ENCODE data around the gene HES7. TPM values are rescaled to one million over a fixed set of nuclear protein-coding genes. Genes with fewer than 3 reads are reported as not detected.

The HES7 gene
- total RNA-seq, 1 donor, result not detected

- peak overlapping the region; percentile 79 for H3K4me3 ChIP-seq (ENCODE audit: insufficient read depth, low read length)
- no peak for DNase-seq (ENCODE audit: insufficient read length, low spot score, missing footprints)
- no peak for TF ChIP-seq CTCF (IDR thresholded peaks at IDR 0.05; ENCODE audit: extremely low read depth, low read depth, low read length)
Observed at GRCh38 chr17:8153031-8153451, 29.1 kb upstream of the HES7 start.

DNA sequence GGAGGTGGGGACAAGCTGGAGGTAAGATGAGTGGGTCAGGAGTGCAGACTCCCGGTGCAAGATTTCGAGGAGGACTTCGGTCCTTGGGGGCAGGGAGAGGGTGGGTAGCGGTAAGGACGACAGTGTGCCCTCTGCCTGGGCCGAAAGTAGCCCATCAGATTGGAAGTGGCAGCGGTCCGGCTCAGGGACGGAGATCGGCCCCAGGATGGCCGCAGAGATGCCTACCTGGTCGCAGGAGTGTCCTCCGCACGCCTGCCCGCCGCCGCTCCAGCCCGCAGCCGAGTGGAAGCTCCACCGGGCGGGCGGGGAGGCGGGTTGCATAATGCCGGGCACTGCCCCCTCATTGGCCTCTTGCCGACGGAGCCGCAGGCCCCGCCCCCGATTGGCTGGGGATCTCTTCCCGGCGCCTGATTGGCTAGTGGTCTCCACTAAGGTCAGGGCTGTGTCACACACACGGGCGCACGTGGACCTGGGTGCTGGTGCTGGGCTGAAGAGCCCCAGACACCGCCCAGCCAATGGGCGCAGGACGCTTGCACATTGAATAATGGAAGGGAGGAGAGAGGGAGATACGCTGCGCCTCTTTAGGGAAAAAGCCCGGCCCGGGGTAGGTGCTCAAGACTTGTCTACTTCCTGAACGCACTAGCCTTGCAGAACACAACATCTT is 28.3 kb upstream of the HES7 start, which contains the start of gene PER1:
PER1 (minus strand) TSS at position 293 of the 664 bp plus-strand sequence. CDS start 1,698 bp downstream, outside the sequence.
- Histone ChIP-seq H3K4me1 (ENCODE audit: insufficient read depth, low read length) (peaks cover 53% of the 10 kb centered on the region), H3K79me2 (ENCODE audit: insufficient read depth, low read length) (peaks cover 34% of the 10 kb centered on the region), H3K4me2 (ENCODE audit: insufficient read depth, low read length) (peak within 1 kb of the TSS; percentile 92), H3K9me3 (ENCODE audit: low read depth, low read length) (no peaks in the 10 kb centered on the region), H2AFZ (ENCODE audit: low read length) (no peak within 1 kb of the TSS), H3K4me3 (ENCODE audit: insufficient read depth, low read length) (peak within 1 kb of the TSS; percentile 79), H4K20me1 (ENCODE audit: insufficient read depth, low read length) (peaks cover 27% of the 10 kb centered on the region), H3K27me3 (ENCODE audit: insufficient read depth, low read length) (no peaks in the 10 kb centered on the region), H3K36me3 (ENCODE audit: insufficient read depth, low read length) (peaks cover 33% of the 10 kb centered on the region), H3K27ac (ENCODE audit: low read depth, low read length) (peak within 1 kb of the TSS; percentile 100)
- no peak for TF ChIP-seq CTCF (IDR thresholded peaks at IDR 0.05; ENCODE audit: extremely low read depth, low read depth, low read length)
- peak; percentile 99 for DNase-seq (ENCODE audit: insufficient read length, low spot score, missing footprints)

More at GRCh38 chr17:8153031-8153451, 29.1 kb upstream of the HES7 start:
- peak overlapping the region; percentile 92 for H3K4me2 ChIP-seq (ENCODE audit: insufficient read depth, low read length)
- H4K20me1 ChIP-seq (ENCODE audit: insufficient read depth, low read length), result peaks cover 24% of the 10 kb centered on the region
- H2AFZ ChIP-seq (ENCODE audit: low read length), result no peak overlapping the region
- peaks cover 25% of the 10 kb centered on the region for H3K36me3 ChIP-seq (ENCODE audit: insufficient read depth, low read length)
- H3K79me2 ChIP-seq (ENCODE audit: insufficient read depth, low read length), result peaks cover 34% of the 10 kb centered on the region
- peak overlapping the region; percentile 100 for H3K27ac ChIP-seq (ENCODE audit: low read depth, low read length)
- no peaks in the 10 kb centered on the region for H3K27me3 ChIP-seq (ENCODE audit: insufficient read depth, low read length)
- H3K9me3 ChIP-seq (ENCODE audit: low read depth, low read length), result no peaks in the 10 kb centered on the region
- H3K4me1 ChIP-seq (ENCODE audit: insufficient read depth, low read length), result peaks cover 53% of the 10 kb centered on the region

- Histone ChIP-seq H3K27me3 (ENCODE audit: insufficient read depth, low read length) (no peaks in the 10 kb centered on the region), H3K9me3 (ENCODE audit: low read depth, low read length) (no peaks in the 10 kb centered on the region)
Observed at GRCh38 chr17:8151641-8152111, 27.8 kb upstream of the HES7 start.

More at GRCh38 chr17:8151641-8152111, 27.8 kb upstream of the HES7 start:
- peaks cover 32% of the 10 kb centered on the region for H4K20me1 ChIP-seq (ENCODE audit: insufficient read depth, low read length)
- H3K27ac ChIP-seq (ENCODE audit: low read depth, low read length), result peak overlapping the region; percentile 100
- no peak overlapping the region for H2AFZ ChIP-seq (ENCODE audit: low read length)
- peak overlapping the region; percentile 79 for H3K4me3 ChIP-seq (ENCODE audit: insufficient read depth, low read length)
- H3K4me2 ChIP-seq (ENCODE audit: insufficient read depth, low read length), result peak overlapping the region; percentile 92
- DNase-seq (ENCODE audit: insufficient read length, low spot score, missing footprints), result peak; percentile 93
- peaks cover 48% of the 10 kb centered on the region for H3K4me1 ChIP-seq (ENCODE audit: insufficient read depth, low read length)
- no peak for TF ChIP-seq CTCF (IDR thresholded peaks at IDR 0.05; ENCODE audit: extremely low read depth, low read depth, low read length)
- H3K79me2 ChIP-seq (ENCODE audit: insufficient read depth, low read length), result peaks cover 34% of the 10 kb centered on the region
- peaks cover 39% of the 10 kb centered on the region for H3K36me3 ChIP-seq (ENCODE audit: insufficient read depth, low read length)
